ENCODE results near the gene MYOF.

DNA sequence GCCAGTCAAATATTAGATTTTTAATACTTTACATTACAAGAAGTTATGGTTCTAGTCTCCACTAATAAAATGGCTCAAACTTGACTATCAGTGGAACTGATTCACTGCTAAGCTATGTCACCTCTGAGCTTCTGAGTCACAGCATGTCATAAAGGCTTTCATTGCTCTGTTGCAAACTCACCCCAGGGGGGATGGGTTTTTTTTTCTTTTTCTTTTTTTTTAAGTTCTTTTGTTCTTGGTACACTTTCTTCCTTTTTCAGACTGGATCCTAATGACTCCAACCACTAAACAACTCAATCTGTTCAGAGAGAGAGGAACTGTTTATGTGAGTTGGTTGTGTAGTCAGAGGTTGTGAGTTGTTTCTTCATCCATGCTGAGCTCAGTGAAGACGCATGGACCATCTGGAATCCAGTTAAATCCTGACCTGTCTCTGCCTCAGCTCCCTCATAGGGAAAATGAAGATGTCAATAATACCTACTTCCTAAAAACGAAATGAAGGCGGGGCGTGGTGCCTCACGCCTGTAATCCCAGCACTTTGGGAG lies 11.0 kb downstream of the MYOF start:
- TF ChIP-seq, protein P1, sequence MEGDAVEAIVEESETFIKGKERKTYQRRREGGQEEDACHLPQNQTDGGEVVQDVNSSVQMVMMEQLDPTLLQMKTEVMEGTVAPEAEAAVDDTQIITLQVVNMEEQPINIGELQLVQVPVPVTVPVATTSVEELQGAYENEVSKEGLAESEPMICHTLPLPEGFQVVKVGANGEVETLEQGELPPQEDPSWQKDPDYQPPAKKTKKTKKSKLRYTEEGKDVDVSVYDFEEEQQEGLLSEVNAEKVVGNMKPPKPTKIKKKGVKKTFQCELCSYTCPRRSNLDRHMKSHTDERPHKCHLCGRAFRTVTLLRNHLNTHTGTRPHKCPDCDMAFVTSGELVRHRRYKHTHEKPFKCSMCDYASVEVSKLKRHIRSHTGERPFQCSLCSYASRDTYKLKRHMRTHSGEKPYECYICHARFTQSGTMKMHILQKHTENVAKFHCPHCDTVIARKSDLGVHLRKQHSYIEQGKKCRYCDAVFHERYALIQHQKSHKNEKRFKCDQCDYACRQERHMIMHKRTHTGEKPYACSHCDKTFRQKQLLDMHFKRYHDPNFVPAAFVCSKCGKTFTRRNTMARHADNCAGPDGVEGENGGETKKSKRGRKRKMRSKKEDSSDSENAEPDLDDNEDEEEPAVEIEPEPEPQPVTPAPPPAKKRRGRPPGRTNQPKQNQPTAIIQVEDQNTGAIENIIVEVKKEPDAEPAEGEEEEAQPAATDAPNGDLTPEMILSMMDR (IDR thresholded peaks at IDR 0.05), result no peak
- TF ChIP-seq POLR2A (IDR thresholded peaks at IDR 0.05) (peak in 1 of 2 donors; percentile 8), EP300 (IDR thresholded peaks at IDR 0.05) (peak; percentile 22 to 91)
